Skin of body (tissue), 2 donors: ENCODE measurements around the gene FCAMR. TPM values are rescaled to one million over a fixed set of nuclear protein-coding genes. Genes with fewer than 3 reads are reported as not detected.

ENCODE experiments used
- DNase-seq: peaks from one replicate; lab custom pipeline; 2025; lab: John Stamatoyannopoulos, UW
- total RNA-seq: library from RNA; depleted of rRNA; stranded (reverse); fragments of >200 nt; gene quantifications from one replicate; pipeline ENCODE4 v1.2.3, GENCODE V29; 2014

The FCAMR gene, protein sequence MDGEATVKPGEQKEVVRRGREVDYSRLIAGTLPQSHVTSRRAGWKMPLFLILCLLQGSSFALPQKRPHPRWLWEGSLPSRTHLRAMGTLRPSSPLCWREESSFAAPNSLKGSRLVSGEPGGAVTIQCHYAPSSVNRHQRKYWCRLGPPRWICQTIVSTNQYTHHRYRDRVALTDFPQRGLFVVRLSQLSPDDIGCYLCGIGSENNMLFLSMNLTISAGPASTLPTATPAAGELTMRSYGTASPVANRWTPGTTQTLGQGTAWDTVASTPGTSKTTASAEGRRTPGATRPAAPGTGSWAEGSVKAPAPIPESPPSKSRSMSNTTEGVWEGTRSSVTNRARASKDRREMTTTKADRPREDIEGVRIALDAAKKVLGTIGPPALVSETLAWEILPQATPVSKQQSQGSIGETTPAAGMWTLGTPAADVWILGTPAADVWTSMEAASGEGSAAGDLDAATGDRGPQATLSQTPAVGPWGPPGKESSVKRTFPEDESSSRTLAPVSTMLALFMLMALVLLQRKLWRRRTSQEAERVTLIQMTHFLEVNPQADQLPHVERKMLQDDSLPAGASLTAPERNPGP
- total RNA-seq: not detected

DNA sequence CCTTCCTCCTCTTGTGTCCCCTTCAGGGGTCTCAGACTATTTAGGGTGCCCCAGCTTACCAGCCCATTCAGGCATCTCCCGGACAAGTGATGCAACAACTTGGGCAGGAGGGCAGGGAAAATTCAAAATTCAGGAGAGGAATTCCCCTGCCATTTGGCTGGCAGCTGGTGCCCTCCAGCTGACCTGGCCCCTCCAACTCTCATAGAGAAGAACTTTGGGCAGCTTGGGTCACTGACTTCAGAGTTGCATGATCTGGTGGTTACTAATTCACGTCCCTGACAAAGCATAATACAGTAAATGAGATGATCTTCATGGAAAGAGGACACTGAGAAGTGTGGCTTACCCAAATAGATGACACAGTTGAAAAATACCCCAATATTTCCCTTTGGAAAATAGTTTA lies at the start of gene FCAMR:
Gene FCAMR (minus strand): TSS at position 15 of the 400 bp plus-strand sequence. CDS start 335 bp downstream, outside the sequence.
- DNase-seq: no peak

DNA sequence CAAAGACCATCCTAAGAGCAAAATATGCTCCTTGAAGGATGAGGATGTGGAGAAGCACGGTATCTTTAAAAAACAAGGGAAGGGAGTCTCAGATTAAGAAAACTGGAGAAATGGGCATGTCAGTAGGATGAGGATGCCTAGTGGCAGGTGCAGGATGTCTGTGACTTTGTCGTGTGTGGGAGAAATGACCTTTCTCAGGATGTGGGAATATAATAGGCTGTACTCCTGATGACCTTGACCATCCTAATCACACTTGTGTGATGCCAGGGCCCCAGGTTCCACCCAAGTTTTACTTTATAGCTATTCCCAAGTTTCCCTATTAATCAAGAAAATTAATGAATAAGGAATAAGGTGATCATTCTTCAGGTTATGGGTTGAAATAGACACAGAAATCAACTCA lies 49.4 kb upstream of the FCAMR start:
- DNase-seq: no peak

DNA sequence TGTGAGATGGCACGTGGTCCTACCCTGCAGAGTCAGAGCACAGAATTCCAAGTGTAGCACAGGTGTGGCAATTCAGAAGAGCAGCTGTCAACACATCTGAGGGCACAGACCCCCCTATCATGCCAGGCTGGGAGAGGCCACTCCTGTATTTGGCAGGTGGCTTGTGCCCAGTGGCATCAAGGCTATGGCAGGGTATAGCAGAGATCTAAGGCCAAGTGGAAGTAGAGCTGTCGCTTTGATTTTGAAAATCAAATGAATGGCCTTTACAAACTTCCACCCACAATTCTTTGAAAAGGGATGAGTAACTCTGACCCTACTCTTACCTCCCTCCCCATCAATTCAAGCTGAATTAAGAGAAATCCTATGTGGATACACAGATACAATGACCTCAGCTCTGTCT lies 48.9 kb upstream of the FCAMR start:
- DNase-seq: no peak

DNA sequence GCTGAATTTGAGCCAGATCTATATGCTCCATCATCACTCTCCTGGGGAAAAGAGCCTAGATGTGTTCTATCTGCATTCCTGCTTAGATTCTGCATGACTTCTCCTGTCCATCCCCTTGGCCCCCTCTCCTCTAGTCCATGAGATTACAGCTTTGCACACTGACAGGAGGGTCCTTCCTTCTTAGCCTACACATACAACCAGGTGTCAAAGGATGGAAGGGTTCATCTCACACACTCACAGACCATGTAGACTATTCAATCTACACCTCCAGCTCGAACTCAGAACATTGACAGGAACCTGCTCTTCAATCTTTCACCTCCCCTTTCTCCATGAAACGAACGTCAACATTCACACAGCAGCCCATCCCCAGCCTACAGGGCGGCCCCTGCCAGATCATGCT lies 48.4 kb upstream of the FCAMR start:
- DNase-seq: no peak

DNA sequence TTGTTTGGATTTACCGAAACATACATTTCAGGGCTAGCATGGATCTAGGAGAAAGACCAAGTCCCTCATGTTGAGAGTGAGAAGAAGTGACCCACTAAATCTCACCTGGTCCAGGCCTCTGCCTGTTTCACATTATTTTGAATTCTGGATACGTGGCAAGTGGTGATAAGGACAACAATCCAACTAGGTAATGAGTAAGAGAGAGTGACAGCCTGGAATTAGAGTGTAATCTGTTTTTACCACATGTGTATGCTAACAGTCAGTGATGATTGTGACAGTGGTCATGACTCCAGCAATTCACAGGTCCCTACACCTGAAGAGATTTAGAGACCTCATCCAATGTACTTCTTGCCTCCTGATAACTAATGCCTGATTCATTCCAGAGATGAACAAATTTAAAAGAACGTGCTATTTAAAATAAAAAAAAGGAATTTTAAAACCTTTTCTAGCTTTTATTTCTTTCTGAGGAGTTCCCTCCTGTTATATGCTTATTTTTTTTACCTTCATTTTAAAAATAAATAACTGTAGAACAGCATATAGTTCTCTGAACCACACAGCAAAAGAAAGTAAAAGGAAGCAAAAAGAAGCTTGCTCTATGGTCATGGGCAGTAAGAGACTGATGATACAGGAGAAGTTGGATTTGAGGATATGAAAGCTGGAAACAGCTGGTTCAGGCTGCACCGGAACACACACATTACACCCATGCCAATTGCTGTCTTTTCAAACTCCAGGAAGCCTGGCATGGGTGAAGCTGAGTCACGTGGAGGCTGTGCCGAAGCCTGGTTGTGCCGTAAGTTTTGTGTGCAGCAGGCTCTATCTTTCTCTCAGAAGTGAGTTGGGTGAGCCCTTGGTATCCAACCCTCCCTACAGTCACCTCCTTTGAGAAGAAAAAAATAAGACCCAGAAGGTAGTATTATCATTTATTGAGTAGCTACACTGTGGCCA lies 47.6 kb upstream of the FCAMR start:
- peak; percentile 23 for DNase-seq

DNA sequence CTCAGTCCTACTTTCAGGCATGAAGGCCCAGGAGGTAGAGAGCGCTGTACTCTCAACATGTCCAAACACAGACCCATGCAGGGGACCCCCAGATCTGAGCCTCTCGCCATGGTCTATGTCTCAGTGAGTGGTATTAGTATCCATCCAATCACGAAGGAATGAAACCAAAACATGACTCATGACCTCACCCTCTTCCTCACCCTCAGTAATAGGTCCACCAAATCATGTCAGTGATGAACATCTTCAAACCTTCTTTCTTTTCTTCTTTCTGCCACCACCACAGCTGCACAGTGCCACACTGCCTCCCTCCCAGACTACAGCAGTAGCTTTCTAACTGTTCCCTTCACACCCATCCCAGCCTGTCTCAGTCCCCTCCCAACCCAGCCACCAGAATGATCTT lies 45.5 kb upstream of the FCAMR start:
- no peak for DNase-seq

DNA sequence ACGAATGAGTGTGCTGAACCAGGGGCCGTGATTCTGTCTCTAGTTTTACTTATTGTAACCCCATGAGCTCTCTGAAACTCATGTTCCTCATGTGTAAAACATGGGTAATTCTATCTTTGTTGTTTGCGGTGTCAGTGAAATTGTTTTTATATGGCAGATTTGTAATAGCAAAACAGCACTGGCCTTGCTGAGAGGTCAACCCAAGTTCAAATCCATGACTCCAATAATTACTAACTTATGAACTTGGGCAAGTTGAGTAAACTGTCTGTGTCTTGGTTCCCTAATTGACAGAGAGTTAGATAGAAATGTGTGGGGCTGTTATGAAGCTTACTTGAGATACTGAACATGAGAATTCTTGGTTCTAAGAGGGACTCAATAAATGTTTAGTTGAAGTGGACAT lies 44.5 kb upstream of the FCAMR start:
- DNase-seq: no peak

DNA sequence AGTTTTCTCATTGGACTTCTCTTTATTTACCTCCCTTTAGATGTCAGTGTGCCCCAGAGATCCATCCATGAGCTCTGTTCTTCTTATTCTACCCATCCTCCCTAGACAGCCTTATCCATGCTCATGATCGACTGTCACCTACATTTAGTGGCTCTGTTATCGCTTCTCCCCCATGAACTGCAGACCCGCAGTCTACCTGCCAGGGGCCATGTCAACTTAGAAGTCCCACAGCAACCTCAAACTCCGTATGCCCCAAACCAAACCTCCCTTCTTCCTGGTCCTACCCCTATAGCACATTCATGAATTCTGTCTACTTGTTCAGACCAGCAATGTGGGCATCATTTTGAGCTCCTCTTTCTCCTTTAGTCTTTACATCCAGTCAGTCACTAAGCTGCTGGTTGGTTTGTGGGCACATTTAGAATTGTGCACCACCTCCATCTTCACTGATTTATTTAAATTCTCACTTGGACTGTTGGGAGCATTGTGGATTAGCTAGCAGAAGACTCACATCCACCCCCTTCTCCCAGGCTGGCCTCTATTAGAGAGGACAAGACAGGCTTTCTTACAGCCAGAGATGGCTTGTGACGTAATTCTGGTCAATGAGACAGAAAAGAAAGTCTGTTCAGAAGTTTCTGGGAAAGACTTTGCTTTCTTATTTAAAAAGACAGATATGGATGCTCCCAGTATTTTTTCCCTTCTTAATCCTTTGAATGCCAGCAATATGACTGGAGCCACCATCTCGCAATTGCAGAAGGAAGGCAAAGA lies 43.2 kb upstream of the FCAMR start:
- no peak for DNase-seq

DNA sequence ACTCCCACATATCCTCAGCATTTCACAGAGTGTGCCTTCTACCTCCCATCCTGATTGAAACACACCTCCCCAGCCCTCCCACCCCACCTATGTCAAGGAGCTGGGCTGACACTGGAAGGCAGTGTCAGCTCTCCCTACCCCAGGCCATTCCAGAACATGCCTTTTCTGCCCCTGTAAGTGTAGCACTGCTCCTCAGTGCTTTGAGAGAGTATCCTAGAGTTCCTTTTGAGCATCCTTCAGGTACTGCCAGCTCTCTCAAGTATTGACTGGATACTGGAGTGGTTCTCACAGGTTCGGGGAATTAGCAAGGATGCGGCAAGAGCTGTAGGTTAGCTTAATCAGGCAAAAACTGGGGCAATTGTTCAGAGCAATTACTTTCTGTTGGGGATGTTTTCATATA lies 40.5 kb upstream of the FCAMR start:
- no peak for DNase-seq

DNA sequence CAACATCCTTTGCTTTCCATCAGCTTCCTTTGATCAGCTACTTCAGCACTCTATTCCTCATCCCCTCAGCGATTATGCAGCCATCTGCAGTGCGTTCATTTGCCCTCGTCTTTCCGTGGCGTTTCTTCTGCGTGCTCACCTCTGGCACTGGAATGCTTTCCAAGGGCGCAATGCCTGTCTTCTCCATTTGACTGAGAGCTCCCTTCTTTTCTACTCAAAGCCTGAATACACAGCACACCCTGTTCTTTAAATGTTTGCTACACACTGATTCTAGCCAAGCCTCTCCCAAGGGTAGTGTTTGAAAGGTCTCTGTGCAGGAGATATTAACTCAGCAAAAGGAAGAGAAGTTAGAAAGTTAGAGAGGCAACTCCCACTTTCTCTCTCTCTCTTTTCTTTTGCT lies 39.7 kb upstream of the FCAMR start:
- DNase-seq: no peak

DNA sequence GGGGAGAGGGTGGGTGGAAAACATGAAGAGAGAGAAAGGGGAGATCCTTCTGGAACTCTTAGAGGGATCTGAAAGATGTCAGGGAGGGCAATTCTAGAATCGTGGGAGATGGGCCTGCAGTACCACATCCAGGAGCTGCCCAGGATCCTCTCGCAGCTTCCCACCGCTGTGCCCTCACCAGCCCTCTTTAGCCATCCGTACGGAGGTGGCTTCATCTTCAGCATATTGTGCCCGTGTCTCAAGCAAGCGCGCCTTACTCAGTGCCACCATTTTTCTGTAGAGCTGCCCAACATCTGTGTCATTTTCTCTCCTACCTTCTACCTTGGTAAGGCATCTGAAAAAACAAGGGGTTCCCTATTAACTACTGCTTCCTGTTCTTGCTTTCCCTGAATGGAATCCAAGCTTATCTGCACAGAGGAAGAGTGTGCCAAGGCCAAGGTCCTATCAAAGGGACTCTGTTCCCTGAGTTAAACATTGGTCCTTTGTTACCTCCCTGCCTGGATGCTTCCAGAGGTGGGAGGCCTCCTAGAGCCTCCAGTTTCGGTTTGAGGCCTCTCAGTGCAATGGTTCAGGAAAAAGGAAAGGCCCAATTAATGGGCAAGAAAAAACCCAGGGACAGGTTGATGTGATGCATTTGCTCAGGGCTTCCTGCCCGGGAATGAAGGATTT lies 39.1 kb upstream of the FCAMR start:
- no peak for DNase-seq

DNA sequence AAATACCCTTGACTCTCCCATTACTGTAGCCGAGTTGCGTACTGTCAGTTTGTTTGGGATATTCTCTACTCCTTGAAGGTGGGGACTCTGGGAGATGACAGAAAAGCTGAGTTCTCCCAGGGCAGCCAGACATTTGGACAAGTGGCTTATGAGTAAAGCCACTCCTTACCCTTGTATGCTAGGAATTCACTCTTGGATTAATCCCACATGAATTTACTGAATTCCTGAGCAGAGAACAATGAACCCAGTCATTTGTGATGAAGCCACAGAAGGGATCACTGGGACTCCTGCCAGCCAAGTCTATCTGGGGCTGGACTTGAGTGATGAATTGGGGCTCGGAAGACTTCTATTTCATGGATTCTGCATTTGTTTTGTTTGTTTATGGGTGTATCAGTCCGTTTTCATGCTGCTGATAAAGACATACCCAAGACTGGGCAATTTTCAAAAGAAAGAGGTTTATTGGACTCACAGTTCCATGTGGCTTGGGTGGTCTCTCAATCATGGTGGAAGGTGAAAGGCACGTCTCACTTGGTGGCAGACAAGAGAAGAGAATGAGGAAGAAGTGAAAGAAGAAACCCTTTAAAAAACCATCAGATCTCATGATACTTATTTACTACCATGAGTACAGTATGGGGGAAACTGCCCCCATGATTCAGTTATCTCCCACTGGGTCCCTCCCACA lies 37.2 kb upstream of the FCAMR start:
- DNase-seq: peak; percentile 7

DNA sequence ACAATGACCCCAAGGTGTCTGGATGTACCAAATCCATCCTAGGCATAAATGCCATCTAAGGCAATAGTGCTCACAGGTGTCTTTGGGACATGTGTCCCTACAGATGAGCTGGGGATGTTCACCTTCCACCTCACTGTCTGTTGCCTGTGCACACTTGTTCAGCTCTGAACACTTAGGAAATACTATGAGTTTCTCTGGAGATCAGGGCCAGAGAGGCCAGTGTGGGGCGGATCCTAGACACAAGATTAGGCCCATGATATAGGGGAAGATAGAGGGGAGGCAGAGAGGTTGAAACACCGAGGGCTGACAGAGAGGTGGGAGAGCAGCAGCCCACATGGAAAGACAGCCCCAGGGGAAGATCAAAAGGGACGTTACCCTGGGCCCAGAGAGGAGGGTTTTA lies 36.7 kb upstream of the FCAMR start:
- DNase-seq: no peak

DNA sequence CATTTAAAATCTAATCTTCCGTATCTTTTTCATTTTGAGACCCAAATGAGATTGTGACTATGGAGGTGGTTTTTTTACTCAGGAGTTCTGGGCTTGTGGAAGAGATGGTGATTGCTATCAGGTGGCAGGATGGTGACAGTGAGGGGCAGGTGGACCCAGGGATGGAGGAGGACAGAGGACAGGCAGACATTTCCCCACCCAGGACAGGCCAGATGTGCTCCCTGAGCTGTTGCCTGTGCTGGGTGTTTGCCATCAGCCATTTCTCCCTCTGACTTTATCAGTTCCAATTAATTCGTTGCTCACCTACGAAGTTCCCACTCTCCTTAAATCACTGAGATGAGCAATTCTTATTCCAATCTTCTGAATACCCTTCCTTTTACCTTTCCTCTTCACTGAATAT lies 35.8 kb upstream of the FCAMR start:
- no peak for DNase-seq

DNA sequence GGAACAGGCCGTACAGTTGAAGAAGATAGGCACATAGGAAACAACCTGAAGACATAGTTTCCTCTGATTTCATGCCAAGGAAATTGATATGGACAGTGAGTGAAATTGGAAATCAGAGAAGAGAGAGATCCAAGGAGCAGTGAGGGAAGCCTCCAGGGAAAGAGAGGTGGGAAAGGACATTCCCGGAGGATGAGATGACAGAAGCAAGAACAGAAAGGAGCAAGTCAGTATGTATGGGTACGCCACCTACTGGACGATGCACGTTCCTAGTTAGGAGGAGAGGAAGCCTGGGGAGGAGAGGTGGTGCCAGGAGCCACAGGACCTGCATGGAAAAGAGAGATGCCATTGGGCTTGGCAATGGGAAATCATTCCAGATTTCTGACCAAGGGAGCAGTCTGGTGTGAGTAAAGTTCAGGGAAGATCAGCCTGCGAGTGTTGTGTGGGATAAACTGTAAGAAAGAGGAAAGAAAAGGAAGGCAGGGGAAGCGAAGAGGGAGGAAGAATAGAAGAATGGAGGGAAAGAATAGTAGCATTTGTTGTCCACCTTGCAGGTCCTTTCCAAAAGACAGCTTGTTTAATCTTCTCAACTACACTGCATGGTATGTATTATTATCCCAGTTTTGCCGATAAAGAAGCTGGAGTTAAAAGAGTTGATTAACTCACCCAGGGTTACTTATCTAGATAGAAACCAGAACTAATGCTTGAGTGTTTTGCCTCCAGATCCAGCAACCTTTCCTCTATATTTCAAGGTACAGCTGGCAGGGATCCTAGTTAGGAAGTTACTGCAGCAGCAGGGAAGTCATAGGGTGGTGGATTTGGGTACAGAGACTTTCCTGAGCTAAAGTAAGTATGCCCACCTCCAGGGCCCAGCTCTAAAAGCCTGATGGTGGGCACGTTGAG lies 34.9 kb upstream of the FCAMR start:
- DNase-seq: no peak

DNA sequence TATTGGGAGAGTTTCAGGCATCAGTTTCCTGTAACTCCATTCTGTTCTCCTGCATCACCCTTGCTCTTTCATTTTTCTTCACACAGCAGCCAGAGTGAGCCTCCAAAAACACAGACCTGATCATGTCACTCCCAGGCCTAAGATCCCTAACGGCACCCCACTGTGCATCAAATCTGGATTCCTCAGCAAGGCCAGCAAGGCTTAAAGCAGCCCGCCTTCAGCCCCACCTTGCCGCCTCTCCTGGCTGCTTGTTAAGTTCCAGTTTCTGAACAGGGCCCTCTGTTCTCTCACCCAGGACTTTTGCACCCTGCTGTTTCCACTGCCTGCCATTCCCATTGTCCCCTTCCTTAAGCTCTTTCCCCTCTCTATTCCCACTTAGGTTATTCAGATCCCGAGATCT lies 33.0 kb upstream of the FCAMR start:
- no peak for DNase-seq

DNA sequence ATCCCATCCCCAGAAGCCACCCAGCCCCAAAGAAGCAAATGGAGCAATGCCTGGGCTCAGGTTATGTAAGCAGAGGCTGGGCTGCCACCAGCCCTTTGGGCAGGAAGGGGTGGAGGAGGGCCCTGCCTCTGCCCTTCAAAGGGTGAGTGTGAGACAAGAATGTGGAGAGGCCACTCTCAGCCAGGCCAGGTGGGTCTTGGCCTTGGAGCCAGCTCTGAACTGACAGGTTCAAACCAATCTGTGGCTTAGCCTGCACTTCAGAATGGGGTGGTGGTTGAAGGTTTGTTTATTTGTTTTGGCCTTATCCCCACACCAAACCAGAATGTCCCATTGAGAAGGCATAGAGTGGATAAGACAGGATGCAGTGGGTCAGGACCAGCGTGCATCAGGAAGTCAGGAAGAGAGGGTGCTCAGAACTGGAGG lies 32.5 kb upstream of the FCAMR start:
- DNase-seq: no peak

DNA sequence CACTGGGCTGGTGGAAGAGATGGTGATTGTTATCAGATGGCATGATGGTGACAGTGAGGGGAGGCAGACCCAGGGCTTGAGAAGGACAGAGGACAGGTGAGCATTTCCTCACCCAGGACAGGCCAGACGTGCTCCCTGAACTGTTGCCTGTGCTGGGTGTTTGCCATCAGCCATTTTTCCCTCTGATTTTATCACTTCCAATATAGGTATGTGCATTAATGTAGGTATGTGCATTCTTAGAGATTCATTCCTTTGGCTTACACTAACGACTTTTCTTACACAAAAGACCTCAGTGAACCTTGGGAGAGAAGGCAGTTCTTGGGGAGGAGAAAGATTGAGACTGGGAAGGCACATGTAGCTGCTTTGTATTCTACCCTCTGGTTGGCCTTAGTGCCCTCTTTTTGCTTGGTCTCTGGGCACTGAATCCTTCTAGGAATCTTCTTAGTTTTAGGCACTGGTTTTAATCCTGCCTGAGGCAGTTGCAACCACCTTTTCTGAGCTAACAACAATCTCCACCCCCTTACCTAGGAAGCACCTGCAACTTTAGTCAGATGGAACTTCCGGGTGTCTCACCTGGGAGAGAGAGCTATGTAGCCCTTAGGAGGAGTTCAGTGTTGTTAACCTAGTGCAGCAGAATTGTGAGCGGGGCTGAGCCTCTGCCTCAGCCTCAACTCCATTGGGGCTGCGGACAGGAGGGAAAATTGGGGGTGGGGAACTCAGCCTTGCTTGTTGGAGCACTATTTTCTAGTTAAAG lies 31.4 kb upstream of the FCAMR start:
- DNase-seq: no peak
